ENCODE measurements around the gene CACNG6. TPM values are rescaled to one million over a fixed set of nuclear protein-coding genes. Genes with fewer than 3 reads are reported as not detected.

CACNG6 gene
- total and polyA plus RNA-seq, 2 of the 13 experiments (the other 11 are each of a cell fraction or from before 2014, with no cell fraction given), result not detected

GRCh38 chr19:54011507-54012211, 20.2 kb downstream of the CACNG6 start (continued):
- TF ChIP-seq ZNF382 (CRISPR knock-in tag; IDR thresholded peaks at IDR 0.05; ENCODE audit: borderline replicate concordance), result no peak

- POLR2A ChIA-PET, result no interaction called here
- intact Hi-C loops (cut with micrococcal nuclease; ENCODE audit: unreplicated experiment), result no loop called here
- TF ChIP-seq ZNF572 (CRISPR knock-in tag; IDR thresholded peaks at IDR 0.05), result no peak
- no peak for TF ChIP-seq HBP1 (CRISPR knock-in tag; IDR thresholded peaks at IDR 0.05; ENCODE audit: low read depth)
- no peak for TF ChIP-seq IRF9 (CRISPR knock-in tag; IDR thresholded peaks at IDR 0.05; ENCODE audit: borderline replicate concordance)
- TF ChIP-seq SP2 (CRISPR knock-in tag; IDR thresholded peaks at IDR 0.05), result no peak
- TF ChIP-seq HNF1A (IDR thresholded peaks at IDR 0.05; ENCODE audit: low read depth), result no peak
- TF ChIP-seq HNF1A (CRISPR knock-in tag; IDR thresholded peaks at IDR 0.05; ENCODE audit: borderline replicate concordance), result no peak
- no peak for TF ChIP-seq GLMP (CRISPR knock-in tag; IDR thresholded peaks at IDR 0.05; ENCODE audit: borderline replicate concordance)
- no peak for TF ChIP-seq TFDP1 (CRISPR knock-in tag; IDR thresholded peaks at IDR 0.05; ENCODE audit: borderline replicate concordance)
- no peak for TF ChIP-seq TIGD3 (CRISPR knock-in tag; IDR thresholded peaks at IDR 0.05; ENCODE audit: borderline replicate concordance)
- TF ChIP-seq ZNF343 (CRISPR knock-in tag; IDR thresholded peaks at IDR 0.05), result no peak
Measured at GRCh38 chr19:54013866-54014265, 22.4 kb downstream of the CACNG6 start.

More at GRCh38 chr19:54013866-54014265, 22.4 kb downstream of the CACNG6 start:
- Histone ChIP-seq H3K27ac (ENCODE audit: extremely low read length, insufficient read depth, low read length) (no peak overlapping the region), H2AFZ (ENCODE audit: low read length) (no peak overlapping the region), H3K36me3 (replicated peaks in 1 of 2; ENCODE audit: control insufficient read depth in 1 of 2, insufficient read depth in 2 of 2, low read length in 2 of 2) (no peaks in the 10 kb centered on the region), H3K9ac (ENCODE audit: insufficient read depth, low read depth, low read length) (no peak overlapping the region), H3K9me3 (ENCODE audit: low read length) (no peaks in the 10 kb centered on the region), H3K4me3 (replicated peaks in 1 of 3; ENCODE audit: insufficient read depth in 1 of 3, low read depth in 2 of 3, low read length in 3 of 3) (no peak overlapping the region), H3K27me3 (ENCODE audit: control insufficient read depth in 1 of 2, insufficient read depth in 2 of 2, low read length in 2 of 2) (peaks cover 5 to 31% of the 10 kb centered on the region in 2 experiments; a peak in 4 of 5 replicates), H3K4me2 (ENCODE audit: low read depth, low read length) (no peak overlapping the region), H4K20me1 (ENCODE audit: insufficient read depth, low read length) (no peaks in the 10 kb centered on the region), H3K4me1 (ENCODE audit: insufficient read depth, low read length) (0 out of 2 replicates have a peak, but pooled peaks cover under 1% of the 10 kb centered on the region), H3K79me2 (ENCODE audit: insufficient read depth, low read length) (no peaks in the 10 kb centered on the region)
- DNase-seq (ENCODE audit: low spot score) (no peak), ATAC-seq (no peak), FAIRE-seq (no peak)
- in situ Hi-C loops (cut with HindIII; ENCODE audit: extremely low pct_ligation_motif_present, low pct_unique_long_range_greater_than_20kb), result no loop called here
- WGBS (ENCODE audit: low lambda C conversion rate), result 36% methylated on average over 8 of the region's 8 CpGs
- CTCF ChIA-PET (ENCODE audit: low intra/inter-chr PET ratio, low total read pairs), result no interaction called here
- BruUV-seq (replicated peaks), result no TSS peak

Measured in HepG2 (cell line).